ENCODE results near the gene NLRP6.

- no peak for TF ChIP-seq EZH2 (IDR thresholded peaks at IDR 0.05; ENCODE audit: borderline replicate concordance, low read depth, low read length, poor library complexity, severe bottlenecking)
- no peak for TF ChIP-seq CTCF (conservative IDR thresholded peaks at IDR 0.05; ENCODE audit: low read depth, low read length)
Measured at GRCh38 chr11:266676-267439, 11.3 kb upstream of the NLRP6 start.

Measured in A673 (cell line).